Stimulated activated CD4-positive, alpha-beta T cell treated with anti-CD3 and anti-CD28 coated beads, Interleukin-15, amount 100 ng/mL, for 1 hour (primary cell): ENCODE results near the gene P3H2.

ENCODE experiments used
- DNase-seq, 2 donors: peaks; one replicate each; pipeline ENCODE4 v3.0.0-alpha.2; 2020; ENCODE audit warnings: low read depth in 1 of 2, low spot score in 1 of 2

The P3H2 gene

DNA sequence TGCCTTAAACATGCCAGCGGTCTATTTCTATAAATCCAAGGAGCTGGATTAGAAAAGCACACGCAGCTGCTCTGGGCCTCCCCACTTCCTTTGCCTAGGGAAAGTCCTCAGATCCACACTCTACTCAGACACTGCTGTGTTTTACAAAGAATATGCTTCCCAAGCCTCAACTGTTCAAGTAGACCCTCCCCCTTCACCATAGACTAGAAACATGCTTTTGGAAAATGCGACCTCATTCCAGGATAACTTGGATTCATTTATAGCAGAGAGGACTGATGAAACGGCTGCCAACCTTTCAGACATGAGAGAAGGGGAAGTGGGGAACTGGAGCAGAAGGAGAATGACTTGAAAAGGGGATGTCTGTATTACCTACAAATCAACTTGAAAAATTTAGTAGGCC is 64.0 kb downstream of the P3H2 start:
- DNase-seq: no peak

GRCh38 chr3:190055773-190056172 is 64.9 kb downstream of the P3H2 start:
- DNase-seq: no peak

DNA sequence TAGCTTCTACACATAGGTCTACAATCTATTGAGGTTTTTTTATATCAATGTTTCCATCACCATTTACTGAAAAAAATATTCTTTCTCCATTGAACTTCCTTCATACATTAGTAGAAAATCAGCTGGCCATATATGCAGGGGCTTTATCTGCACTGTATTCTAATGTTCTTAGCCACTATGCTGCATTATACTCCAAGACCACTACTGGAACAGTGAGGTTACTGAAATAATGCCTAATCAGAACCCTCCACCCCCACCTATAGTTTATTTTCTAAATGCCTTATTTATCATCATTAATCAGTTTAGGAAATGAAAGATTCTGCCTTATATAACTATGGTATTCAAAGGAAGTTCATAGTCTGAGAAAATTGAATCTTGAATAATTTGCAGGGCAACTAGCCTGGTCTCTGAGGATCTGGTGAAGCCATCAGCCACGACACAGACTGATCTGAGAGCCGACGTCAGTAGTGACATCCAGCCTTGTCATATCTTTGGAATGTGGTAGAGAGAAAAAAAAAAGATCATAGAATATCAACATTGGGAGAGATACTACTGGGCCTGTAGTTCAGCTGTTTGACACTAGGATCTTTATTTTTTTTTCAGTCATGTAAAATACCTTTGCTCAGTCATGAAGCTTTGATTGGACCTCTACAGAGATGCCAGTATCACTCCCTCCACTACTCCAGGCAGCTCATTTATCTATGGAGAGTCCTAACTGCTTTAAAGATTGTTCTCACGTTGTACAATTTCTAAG is 66.6 kb downstream of the P3H2 start:
- DNase-seq: no peak

DNA sequence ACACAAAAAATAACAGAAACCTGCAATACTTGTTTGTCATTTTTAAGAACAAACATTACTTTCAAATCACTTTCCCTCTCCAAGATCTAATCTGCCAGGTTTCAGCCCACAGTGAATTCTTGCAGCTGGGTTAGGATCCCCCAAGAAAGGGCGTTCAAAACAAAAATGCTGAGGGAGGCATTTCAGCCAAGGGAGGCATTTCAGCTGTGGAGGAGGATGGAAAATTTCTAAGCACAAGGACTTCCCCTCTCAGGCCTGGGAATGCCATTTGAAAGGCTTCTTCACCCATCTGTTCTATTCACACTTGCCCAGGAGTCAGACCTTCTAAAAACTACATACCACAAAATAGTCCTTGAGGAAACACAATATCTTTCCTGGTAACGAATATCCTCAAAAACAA is 69.1 kb downstream of the P3H2 start:
- no peak for DNase-seq

DNA sequence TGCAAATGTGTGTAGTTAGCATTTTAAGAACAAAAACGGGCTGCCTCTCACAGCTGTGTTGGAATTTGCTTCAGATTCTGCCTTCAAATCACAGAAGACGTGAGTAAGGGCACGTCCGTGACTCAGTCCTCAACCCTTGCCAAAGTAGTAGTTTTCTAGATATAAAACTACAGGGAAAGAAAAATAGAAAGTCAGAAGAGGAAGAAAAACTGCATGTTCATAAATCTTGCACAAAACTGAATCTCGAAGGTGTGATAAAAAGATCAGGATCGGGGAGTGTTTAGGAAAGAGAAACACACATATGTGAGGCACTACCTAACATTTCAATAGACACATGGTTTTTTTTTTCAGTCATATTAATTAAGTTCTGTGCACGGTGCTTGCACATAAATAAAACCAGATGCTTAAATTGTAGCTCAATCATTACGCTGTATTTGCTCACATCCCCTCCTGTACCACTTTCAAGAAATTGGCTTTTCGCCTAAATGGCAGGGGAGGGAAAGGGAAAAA is 71.7 kb downstream of the P3H2 start:
- no peak for DNase-seq

GRCh38 chr3:190044974-190045373 is 75.7 kb downstream of the P3H2 start:
- no peak for DNase-seq

- DNase-seq: no peak
These were observed 76.6 kb downstream of the P3H2 start for GRCh38 chr3:190044142-190044541.

- DNase-seq: no peak
These were observed 77.0 kb downstream of the P3H2 start for GRCh38 chr3:190043741-190044140.

GRCh38 chr3:190042558-190042957 is 78.1 kb downstream of the P3H2 start:
- DNase-seq: no peak

- no peak for DNase-seq
These were observed 79.2 kb downstream of the P3H2 start for GRCh38 chr3:190041333-190042041.

GRCh38 chr3:190040145-190040544 is 80.6 kb downstream of the P3H2 start:
- DNase-seq: no peak

- DNase-seq: no peak
These were observed 82.4 kb downstream of the P3H2 start for GRCh38 chr3:190038050-190038933.

- DNase-seq: no peak
These were observed 84.1 kb downstream of the P3H2 start for GRCh38 chr3:190036631-190037030.

DNA sequence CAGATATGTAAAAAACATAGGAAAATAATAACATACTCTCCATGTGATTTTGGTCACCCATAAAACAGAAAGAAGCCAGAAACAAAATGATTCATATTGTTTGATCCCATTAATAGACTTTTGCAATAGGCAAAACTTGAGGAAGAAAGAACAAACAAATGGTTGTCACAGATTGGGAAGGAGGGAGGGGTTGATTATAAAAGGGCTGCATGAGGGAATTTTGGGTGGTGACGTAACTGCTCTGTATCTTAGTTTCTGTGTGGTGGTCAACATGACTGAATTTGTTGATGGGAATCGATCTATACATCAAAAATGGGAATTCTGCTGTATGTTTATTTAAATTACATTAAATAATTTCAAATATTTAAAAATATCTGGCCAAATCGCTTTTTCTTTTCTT is 86.3 kb downstream of the P3H2 start:
- DNase-seq: no peak

GRCh38 chr3:190032923-190033322 is 87.8 kb downstream of the P3H2 start:
- no peak for DNase-seq

GRCh38 chr3:190031887-190032752 is 88.6 kb downstream of the P3H2 start:
- DNase-seq: no peak

- DNase-seq: no peak
These were observed 93.6 kb downstream of the P3H2 start for GRCh38 chr3:190027116-190027515.

GRCh38 chr3:190026154-190026553 is 94.5 kb downstream of the P3H2 start:
- DNase-seq: no peak

DNA sequence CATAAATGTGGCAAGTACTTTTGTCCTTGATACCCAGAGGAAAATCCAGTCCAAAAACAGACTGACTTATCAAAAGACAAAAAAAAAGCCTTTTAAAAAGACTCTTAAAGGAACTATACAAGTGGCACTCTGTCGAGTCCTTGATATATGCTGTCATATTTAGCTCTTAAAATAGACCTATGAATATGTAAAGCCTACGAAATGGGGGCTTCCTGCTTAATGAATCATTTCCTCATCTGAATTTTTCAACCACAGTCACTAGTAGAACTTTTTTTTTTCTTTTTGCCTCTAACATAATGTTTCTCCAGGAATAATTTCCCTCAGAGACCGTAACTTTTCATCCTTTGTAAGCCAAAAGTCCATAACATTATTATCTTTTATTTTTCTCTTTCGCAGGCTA is 95.8 kb downstream of the P3H2 start:
- no peak for DNase-seq

DNA sequence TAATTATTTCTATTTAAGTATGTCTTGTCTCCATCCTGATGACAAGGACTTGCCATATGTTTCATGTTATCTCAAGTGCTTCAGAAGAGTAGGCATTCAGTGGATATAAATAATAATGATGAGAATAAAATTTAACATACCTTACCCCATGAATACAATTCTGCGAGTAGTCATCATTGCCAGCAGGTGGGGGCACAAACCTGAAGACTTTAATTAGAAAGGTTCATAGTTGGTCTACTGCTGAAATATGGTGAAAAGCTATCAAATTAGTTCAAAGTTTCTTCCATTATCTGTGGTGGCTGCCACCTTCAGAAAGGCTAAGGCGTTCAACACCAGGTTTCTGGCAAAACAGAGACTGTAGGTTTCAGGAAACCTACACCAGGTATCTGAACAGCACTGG is 100.9 kb downstream of the P3H2 start:
- DNase-seq: no peak

GRCh38 chr3:190019006-190019405 is 101.7 kb downstream of the P3H2 start:
- DNase-seq: no peak
